Medulla oblongata (tissue), 1 donor: Measurements from ENCODE around the gene SHB.

Experiments used
- DNase-seq: peaks from one replicate; pipeline ENCODE4 v3.0.0-alpha.2; 2015; ENCODE audit errors: extremely low spot score

The SHB gene

DNA sequence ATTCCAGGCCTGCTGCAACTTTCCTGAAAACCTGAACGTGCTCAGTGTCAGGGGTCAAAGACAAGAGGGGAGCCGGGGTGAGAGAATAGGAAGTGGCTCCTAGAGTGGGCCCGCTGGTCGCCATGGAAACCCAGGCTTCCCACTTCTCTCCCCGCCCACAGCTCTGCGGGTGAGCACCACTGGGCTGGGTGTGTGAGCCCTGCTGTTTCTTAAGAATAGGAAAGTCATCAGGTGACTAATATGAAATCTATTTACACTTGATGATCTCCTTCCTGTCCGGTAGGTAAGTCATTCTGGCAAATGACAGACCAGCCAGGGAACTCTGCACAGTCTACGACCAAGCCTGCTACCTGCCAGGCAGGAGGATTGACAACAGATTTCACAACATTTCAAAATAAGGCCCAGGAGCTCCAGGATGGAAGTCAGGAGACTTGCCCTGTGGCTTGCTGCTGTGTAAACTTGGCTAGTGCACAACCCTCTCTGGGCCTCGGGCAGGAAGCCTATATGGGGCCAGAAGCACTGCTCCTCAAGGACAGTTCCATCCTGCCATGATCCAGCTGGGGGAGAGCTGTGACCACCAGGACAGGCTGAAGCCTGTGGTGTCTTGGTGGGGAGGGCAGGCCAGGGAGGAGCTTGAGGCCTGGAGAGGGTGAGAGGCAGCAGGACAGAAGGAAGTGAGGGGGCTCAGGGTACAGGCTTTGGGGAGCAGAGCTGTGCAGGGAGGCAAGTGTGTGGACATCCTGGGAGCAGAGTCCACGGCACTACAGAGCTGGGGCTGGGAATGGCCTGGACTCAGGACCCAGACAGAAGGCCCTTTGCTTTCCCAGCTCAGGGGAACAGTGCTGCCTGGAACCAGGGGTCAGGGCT, 60.6 kb downstream of the SHB start:
- no peak for DNase-seq

DNA sequence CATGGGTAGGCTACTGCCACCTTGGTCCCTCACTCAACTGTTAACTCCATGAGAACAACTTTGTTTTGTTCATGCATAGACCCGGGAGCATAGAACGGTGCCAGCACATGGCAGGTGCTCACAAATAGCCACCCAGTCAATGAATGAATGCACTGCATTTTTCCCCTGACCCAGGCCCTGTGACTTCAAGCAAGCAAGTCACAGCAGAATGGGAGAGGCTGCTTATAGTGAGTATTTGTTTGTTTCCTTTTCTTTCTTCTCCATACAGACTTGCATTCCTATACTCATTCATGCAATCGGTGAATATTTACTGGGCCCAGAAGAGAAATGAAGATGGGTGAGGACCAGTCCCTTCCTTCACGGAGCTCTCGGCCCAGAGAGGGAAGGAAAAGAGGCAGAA, 62.0 kb downstream of the SHB start:
- peak; percentile 64 for DNase-seq

DNA sequence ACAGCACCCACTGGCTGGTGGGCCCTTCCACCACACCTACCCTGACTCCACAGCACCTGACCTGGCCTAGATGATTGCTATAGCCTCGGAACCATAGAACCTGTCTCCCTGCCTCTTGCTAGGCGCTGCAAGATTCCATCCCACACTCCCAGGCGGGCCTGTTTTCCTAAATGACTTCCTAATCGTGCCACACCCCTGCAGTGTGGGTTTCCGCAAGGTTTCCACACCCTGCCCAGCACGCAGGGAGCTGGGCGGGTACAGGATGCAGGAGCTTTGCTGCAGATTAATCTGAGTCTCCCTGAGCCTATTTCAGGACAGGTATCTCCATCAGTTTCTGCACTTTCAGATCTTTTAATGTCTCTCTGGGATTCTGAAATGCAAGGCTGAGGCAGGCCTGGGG, 62.9 kb downstream of the SHB start:
- no peak for DNase-seq

DNA sequence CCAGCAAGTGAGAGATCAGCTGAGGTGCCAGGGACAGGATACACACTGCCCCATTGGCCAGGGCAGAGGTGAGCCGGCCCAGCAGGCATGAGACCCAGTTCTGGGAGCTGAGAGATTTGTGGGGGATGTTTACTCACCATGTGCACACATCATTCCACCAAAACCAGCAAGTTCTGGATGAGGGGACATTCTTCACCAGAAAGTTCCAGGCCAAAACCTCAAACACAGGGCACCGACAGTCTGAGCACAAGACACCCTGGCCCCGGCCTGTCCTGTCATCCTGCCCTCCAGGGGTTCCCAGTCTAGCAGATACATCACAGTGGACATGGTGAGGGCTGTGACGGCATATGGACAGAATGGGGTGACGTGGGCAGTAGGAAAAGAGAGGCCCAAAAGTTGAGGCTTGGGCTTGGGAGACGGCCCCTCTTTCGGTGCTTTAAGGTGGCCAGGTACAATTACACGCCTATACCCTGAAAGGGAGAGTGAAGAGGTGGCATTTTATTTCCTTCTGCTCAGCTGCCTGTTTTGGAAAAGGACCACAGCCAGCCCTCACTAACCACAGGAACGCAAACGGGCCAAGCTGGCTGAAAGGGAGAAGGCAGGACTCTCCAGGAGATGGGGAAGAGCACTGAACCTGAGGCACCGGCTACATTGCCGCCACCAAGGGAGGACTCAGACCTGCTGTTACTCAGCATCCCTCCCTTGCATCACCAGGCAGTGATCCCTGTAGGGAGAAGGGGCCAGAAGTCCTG, 64.0 kb downstream of the SHB start:
- DNase-seq: no peak

DNA sequence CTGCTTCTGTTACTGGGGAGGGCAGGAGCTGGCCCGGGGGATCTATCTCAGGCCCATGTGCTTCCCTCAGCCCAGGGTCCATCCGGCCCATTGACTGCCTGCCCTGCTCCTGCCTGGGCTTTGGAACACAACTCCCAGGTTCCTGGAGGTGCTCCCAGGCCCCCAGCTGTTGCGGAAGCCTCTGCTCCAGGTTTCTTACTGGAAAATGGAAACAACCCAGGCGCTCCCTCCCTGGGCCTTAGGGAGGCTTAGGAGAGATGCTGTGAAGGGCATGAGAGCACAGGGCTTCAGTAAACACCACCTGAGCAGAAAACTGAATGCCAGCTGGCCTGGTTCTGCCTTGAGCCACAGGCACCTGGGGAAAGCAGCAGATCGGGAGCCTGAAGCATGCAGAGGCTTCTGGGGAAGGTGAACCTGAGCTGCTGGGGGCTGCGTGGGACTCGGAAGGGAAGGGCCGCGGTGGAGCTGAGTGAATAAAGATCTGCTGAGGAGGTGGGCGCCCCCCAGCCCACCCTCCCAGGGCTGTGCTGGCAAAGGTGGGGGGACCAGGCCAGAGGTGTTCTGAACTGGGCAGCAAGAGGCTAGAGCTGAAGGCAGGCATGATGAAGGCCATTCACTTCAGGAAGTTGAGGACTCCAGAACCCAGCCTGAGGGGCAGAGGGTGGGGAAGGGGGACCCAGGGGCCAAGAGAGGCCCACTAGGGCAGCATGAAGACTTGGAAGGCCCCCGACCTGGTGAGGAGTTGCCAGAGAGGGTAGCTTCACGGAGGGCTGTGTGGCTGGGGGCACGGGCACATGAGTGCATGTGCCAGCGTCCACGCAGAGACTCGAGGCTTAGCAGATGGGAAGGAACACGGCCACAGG, 64.8 kb downstream of the SHB start:
- no peak for DNase-seq

DNA sequence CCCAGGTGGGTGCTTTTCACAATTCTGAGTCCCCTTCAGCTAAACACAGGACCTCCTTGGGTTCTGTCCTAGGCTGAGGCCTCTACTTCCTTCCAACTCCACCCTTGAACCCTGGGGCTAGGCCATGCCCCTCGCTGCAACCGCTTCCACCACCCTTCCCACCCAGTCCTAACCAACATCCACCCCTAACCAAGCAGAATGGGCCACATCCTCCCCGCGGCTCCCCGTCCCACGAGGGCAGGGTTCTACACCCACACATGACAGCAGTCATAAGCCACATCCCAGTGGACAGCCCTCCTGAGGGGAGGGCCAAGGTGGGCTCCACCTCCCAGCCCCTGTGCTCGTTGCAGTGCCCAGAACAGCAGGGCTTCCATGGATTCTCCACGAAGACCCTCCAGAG, 65.8 kb downstream of the SHB start:
- no peak for DNase-seq

DNA sequence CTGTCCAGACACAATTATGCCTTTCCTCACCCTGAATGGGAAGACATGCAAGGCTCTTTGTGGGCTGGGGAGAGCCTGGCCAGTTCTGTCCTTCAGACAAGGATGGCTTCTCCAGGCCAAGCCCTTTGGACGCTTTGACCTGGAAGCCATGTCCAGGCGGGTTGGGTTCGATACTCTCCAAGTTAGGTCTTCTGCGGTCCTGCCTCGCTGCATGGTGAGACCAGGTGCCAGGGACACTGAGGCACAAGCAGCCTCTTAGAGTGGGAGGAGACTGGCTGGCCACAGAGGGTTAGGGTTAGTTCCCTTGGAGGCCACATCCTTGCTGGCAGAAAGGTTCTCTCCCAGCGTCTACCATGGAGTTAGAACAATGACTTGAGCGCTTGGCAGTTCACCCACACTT, 67.6 kb downstream of the SHB start:
- DNase-seq: no peak

DNA sequence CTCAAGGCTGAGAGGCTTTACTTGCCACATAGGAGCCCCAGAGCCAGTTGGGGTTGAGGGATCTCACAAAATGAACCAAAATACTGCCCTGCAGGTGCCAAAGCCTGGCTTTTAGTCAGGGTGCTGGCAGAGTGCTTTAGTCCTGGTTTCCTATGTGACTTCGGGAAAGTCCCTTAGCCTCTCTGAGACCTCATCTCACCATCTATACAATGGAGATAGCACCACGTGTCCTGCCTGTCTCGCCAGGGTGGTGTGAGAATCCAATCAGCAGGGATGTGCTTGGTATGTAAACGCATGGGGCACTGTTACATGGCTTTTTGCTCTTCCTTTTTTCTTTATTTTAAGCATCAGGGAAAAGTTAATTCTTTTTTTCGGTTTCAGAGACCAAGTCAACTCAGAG, 68.3 kb downstream of the SHB start:
- no peak for DNase-seq

DNA sequence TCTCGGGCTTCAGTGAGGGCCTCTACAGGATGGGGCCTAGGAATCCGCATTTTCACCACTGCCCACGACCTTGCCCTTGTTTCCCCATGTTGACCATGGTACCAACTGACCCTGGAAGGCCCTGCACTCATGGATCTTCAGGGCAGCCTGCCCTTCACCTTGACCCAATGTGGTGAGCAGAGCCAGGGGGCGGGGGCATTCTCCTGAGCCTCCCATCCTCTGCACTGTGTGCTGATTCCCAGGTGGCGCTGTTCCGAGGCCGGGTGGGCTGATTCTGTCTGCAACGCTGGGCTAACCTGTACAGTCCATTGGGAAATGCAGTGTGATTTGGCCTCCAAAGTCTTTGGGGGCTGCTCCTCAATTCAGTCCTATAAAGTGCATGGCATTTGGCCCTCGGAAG, 68.7 kb downstream of the SHB start:
- DNase-seq: no peak

DNA sequence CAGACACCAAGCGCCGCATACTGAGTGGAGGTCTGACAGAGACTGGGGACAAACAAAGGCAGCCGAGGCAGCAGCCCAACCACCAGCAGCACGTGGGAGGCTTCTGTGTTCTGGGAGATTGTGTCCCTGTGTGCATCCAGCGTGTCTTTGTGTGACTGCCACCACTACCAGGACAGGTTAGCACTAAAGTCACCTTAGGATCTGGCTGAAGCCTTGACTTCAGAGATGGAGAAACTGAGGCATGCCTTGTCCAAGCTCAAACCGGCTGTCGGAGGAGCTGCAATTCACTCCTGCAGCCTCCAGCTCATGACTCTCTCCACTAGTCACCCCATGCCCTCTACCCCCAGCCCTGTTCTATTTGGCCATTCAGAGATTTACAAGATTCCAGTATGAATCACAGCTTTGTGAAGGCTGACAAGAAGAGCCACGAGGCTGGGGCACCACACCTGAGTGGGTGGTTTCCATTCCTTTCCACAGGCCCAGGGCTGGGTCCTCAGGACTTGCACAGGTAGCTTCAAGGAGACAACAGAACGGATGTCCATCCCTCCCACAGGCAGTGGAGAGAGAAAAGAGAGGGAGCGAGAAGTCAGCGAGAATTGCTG, 69.3 kb downstream of the SHB start:
- peak; percentile 90 for DNase-seq

DNA sequence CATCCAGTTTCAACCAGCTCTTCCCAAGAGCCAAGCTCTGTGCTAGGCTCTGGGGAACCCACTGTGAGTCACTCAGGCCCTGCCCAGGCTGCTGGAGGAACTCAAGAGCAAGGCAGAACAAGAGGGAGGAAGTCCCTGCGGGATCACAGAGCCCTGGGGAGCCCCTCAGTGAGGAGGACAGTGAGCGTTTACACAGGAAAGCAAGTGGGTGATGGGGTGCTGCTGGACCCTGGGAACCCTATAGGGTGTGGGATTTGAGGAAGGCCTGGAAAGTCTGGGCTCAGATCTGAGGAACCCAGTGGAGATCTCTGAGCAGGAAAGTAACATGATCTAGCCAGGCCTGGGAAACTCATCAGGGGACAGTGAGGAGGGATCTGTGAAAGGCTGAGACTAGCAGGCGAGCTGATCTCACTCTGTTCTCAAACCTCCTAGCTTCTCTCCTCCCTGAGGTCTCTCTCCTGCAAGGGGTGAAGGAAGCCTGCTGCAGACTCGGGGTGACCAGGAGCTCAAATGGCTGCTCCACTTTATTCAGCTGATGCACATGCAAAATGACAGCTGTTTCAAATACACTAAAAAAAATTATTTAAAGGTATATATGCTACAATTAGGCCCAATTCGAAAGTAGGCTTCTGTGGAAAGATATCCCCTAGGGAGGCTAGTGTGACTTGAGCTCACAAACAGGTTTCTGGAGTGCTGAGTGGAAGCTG, 70.0 kb downstream of the SHB start:
- no peak for DNase-seq

DNA sequence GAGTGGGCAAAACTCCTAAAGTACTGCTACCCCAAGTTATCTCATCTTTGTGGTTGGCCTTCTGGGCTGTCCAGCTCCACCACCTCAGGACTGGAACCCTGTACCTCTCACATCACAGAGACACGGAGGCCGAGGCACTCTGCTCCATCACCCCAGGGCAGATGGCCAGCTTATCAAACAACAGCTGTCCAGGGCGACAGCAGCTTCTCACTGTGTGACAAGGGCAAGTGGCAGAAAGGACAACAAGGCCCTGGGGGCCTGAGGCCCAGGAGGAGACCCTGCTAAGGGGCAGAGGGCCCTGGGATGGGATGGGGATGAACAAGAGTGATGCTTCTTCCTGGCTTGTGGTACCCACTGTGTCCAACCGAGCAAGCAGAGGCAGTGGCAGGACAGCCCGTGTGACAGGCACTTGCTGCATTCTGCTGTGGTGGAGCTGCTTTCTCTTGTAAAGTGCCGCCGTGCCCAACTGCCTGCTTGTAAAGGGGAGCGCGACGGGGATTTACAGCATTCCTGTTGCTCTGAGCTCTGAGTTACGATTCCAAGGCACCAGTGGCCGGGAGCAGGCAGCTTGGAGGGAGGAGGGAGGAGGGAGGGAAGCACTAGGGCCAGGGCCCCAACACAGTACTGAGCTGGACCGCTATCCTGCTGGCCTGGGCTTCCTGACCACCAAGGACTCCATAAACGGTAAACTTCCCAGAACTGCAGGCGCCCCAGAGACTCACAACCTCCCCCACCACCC, 71.2 kb downstream of the SHB start:
- peak; percentile 63 for DNase-seq

DNA sequence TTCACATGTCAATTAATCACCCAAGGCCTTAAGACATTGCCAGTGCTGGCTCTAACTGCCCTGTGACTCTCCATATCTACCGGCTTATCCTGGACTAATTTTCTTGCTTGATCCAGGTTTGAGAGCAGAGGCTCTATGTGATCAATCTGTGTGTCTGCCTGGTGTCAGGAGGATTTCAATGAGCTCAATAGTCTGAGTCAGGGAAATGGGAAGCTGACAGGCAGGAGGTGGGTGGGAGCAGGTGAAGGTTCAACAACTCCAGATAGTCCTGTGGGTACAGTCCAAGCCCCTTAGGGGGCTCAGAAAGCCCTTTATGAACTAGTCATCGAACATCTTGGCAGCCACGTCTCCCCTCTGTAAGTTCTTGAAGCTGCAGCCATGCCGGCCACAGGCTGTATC, 72.2 kb downstream of the SHB start:
- DNase-seq: no peak

DNA sequence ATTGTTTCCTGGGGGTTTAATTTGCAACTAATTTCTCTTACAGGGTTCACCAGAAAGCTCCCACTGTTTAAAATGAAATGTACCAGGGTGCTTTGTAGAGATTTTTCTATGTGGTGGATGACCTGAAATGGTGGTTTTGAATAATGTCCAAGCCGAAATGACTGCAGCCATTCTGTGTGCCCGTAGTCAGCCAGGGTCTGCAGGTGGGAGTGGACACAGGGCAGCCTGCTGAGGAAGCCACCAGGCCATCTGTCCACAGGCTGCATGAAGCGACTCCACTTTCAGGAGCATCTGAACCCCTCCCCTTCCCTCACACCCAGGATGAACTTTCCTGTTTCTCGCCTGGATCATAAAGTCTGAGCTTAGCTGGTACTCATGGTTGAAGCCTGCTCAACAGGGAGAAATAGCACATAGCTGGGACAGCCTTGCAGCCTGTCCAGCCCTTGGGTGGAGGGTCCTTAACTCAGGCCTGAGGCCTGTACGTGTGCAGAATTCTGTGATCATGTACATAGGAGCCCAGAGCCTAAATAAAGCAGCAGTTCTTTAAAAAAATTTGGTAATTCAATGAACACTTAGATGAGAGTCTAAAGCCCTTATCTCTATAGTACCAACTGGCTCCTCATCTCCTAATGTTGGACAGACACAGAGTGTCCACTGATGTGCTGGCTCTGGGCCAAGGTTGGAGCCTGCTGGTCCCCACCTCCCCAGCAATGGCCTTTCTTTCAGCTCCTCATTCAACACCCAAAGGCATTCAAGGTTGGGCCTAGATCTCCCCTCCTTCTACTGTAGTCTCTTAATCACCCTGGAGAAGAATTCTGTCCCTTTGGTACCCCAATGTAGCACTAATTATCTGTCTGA, 72.8 kb downstream of the SHB start:
- no peak for DNase-seq

DNA sequence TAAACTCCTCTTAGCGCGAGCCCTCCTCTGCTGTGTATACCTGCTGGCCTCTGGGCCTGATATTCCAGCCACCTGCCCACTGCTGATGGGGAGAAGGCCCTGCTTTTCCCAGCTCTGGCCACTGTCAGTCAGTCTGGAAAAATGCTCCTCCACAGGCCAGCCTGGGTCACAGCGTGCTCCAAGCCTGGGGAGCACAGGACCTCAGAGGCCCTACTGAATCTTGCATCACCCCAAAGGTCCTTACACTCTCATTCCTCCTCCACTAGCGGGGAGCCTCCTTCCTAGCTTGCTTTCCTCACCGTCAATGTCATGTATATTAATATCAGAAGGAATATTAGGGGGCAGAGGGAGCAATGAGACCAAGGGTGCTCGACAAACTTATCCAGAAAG, 73.7 kb downstream of the SHB start:
- no peak for DNase-seq

DNA sequence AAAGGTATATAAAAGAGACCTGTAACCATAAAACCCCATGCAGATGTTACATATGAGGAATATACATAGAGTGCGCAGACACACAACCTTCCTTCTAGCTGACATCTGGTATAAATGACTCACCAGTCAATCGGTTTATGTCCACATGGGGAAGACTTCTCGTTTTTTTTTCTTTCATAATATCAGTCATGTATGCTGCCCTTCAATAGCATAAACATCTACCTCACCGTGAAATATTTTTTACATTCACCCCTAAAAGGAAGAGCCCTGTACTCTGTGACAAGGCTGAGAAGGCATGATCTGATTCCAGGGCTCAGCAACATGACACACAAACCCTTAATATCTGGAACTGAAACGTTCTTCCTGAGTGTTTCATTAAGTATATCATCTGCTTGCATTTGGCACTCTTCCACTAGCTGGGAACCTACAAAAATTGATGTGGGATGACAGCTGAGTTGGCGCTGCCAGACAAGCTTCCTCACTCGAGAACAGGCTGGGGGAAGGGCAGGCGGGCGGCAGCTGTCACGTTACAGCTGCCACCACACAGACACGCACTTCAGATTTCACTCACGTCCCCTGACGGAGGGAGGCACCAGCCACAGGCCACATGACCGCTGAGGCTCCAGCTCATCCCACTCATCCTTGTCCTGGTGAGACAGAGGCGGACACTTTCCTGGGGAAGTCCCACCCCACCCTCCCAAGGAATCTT, 74.2 kb downstream of the SHB start:
- peak; percentile 97 for DNase-seq

DNA sequence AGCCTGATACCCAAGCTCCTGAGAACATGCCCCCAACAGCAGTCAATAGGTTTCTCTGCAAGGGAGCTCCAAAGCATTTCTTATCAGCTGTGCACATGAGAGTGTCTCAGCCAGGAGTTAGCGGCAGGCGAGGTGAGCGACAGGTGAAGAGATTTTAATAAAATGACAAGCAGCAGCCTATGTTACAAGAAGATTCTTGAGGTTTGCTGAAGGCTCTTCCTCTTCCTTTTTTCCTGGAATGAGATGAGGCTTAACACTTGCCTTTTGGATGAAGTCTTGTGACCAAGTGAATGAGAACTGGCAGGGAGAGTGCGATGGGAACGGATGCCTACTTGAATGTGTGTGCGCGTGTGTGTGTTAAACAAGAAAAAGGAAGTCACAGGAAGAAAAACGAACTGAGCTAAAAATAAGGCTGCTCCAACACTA, 76.1 kb downstream of the SHB start:
- peak; percentile 90 for DNase-seq

DNA sequence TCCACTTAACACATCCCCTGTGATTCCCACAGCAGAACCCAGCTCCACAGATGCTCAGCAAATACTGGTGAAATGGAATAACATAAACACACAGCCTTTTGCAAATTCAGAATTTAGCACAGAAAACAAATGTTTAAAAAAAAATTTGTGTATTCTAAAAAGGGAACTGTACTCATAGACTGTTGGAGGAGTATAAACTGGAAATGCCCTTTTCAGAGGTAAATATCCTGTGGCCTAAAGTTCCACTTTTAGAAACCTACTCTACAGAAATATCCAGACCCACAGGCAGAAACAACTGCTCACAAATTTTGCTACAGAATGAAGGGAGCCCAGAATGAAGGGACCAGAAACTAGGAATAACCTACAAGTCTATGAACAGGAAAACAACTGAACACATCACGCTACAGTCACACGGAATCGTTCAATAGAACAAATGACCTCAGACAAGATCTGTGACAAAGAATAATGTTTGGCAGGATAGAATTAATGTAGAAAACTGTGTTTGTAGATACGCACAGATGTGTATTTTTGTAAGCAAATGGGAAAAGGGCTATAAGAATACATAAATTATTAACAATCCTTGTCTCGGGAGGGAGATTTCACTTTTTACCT, 78.5 kb downstream of the SHB start:
- peak; percentile 76 for DNase-seq
